IPS-18c (cell line): ENCODE data around the gene PTPN12.

Experiments
- H3K4me3 ChIP-seq: 2 replicates; pipeline ENCODE4 v1.7.0; 2013; ENCODE audit warnings: low read depth, mild to moderate bottlenecking, low read length, moderate library complexity; ENCODE audit not compliant: insufficient read depth
- H3K9me3 ChIP-seq: one replicate; pipeline ENCODE4 v1.6.1; 2013; ENCODE audit warnings: mild to moderate bottlenecking, low read length, moderate library complexity; ENCODE audit not compliant: control insufficient read depth, insufficient read depth

Gene PTPN12

GRCh38 chr7:77680266-77680665, 143.2 kb downstream of the PTPN12 start:
- Histone ChIP-seq H3K4me3 (no peak overlapping the region), H3K9me3 (no peaks in the 10 kb centered on the region)

- Histone ChIP-seq H3K9me3 (no peaks in the 10 kb centered on the region), H3K4me3 (no peak overlapping the region)
These were observed 146.9 kb downstream of the PTPN12 start for GRCh38 chr7:77684030-77684429.

GRCh38 chr7:77685233-77685632, 148.1 kb downstream of the PTPN12 start:
- Histone ChIP-seq H3K4me3 (no peak overlapping the region), H3K9me3 (no peaks in the 10 kb centered on the region)

- H3K9me3 ChIP-seq, result no peaks in the 10 kb centered on the region
- H3K4me3 ChIP-seq, result no peak overlapping the region
These were observed 150.1 kb downstream of the PTPN12 start for GRCh38 chr7:77687100-77687746.

GRCh38 chr7:77687747-77688144, 150.7 kb downstream of the PTPN12 start:
- Histone ChIP-seq H3K9me3 (no peaks in the 10 kb centered on the region), H3K4me3 (no peak overlapping the region)
